Measurements from ENCODE around the gene PDPR.

DNA sequence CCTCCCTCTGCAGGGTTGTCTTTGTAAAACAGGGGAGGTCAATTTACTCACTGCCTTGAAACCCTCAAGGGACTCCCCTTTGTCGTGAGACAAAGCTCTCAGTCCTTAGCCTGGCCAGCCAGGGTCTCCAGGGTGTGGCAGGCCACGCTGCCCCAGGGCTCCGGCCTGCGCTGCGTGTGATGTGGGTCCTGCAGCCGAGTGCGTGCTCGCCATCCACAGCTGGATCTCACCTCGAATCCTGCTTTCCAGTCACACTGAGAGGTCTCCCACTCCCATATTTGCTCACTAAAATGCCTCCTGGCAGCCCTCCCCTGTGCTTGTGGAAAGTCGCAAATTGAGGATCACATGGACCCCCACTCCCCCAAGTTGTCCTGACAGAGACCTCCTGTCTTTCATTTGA lies 49.5 kb downstream of the PDPR start:
- TF ChIP-seq POLR2A (IDR thresholded peaks at IDR 0.05), result no peak
- TF ChIP-seq, protein P1, sequence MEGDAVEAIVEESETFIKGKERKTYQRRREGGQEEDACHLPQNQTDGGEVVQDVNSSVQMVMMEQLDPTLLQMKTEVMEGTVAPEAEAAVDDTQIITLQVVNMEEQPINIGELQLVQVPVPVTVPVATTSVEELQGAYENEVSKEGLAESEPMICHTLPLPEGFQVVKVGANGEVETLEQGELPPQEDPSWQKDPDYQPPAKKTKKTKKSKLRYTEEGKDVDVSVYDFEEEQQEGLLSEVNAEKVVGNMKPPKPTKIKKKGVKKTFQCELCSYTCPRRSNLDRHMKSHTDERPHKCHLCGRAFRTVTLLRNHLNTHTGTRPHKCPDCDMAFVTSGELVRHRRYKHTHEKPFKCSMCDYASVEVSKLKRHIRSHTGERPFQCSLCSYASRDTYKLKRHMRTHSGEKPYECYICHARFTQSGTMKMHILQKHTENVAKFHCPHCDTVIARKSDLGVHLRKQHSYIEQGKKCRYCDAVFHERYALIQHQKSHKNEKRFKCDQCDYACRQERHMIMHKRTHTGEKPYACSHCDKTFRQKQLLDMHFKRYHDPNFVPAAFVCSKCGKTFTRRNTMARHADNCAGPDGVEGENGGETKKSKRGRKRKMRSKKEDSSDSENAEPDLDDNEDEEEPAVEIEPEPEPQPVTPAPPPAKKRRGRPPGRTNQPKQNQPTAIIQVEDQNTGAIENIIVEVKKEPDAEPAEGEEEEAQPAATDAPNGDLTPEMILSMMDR (IDR thresholded peaks at IDR 0.05 in 4 of 5, conservative IDR thresholded peaks at IDR 0.05 in 1 of 5), result no peak
